Trophoblast cell (in vitro differentiated cells and primary cell): Measurements from ENCODE around the gene KCMF1.

Experiments used
- DNase-seq, 2 donors: peaks; one replicate each; pipeline ENCODE4 v3.0.0-alpha.2; 2016
- H2AFZ ChIP-seq: 2 replicates; pipeline ENCODE4 v1.6.1; 2013; ENCODE audit warnings: low read length, moderate library complexity, mild to moderate bottlenecking; ENCODE audit not compliant: insufficient read depth, poor library complexity
- H2AK5ac ChIP-seq: 2 replicates; pipeline ENCODE4 v1.6.1; 2013; ENCODE audit warnings: mild to moderate bottlenecking, low read length
- H2BK120ac ChIP-seq: 2 replicates; pipeline ENCODE4 v1.6.1; 2013; ENCODE audit warnings: low read length, mild to moderate bottlenecking, moderate library complexity; ENCODE audit not compliant: insufficient read depth, poor library complexity
- H2BK12ac ChIP-seq: 2 replicates; pipeline ENCODE4 v1.6.1; 2013; ENCODE audit warnings: mild to moderate bottlenecking, low read length, moderate library complexity
- H2BK5ac ChIP-seq: 2 replicates; pipeline ENCODE4 v1.6.1; 2013; ENCODE audit warnings: low read length, low read depth, moderate library complexity, mild to moderate bottlenecking; ENCODE audit not compliant: poor library complexity
- H3K14ac ChIP-seq: 2 replicates; pipeline ENCODE4 v1.6.1; 2013; ENCODE audit warnings: mild to moderate bottlenecking, low read length
- H3K18ac ChIP-seq: 2 replicates; pipeline ENCODE4 v1.6.1; 2013; ENCODE audit warnings: mild to moderate bottlenecking, low read length
- H3K23ac ChIP-seq: 2 replicates; pipeline ENCODE4 v1.6.1; 2013; ENCODE audit warnings: low read length
- H3K27ac ChIP-seq: 2 replicates; pipeline ENCODE4 v1.5.1; 2013; ENCODE audit warnings: low read depth, mild to moderate bottlenecking, inconsistent platforms, low read length, moderate library complexity
- H3K27me3 ChIP-seq: 2 replicates; pipeline ENCODE4 v1.6.1; 2013; ENCODE audit warnings: inconsistent platforms, mild to moderate bottlenecking, low read length, moderate library complexity; ENCODE audit not compliant: insufficient read depth
- H3K36me3 ChIP-seq, 2 experiments: 1 replicate in 1 of 2; 2 replicates in 1 of 2; pipeline ENCODE4 v1.6.1; 2013; ENCODE audit warnings: low read length in 2 of 2, mild to moderate bottlenecking in 2 of 2, moderate library complexity in 1 of 2; ENCODE audit not compliant: insufficient read depth in 2 of 2, control insufficient read depth in 1 of 2
- H3K4ac ChIP-seq: 2 replicates; pipeline ENCODE4 v1.6.1; 2013; ENCODE audit warnings: low read depth, mild to moderate bottlenecking, low read length, moderate library complexity
- H3K4me1 ChIP-seq, 2 experiments: 1 replicate in 1 of 2; 2 replicates in 1 of 2; pipeline ENCODE4 v1.6.1; 2013; ENCODE audit warnings: low read length in 2 of 2, mild to moderate bottlenecking in 2 of 2, moderate library complexity in 1 of 2; ENCODE audit not compliant: insufficient read depth in 2 of 2, control insufficient read depth in 1 of 2
- H3K4me2 ChIP-seq: 2 replicates; pipeline ENCODE4 v1.6.1; 2013; ENCODE audit warnings: inconsistent platforms, mild to moderate bottlenecking, low read length, moderate library complexity
- H3K4me3 ChIP-seq: 2 replicates; pipeline ENCODE4 v1.5.1; 2013; ENCODE audit warnings: mild to moderate bottlenecking, low read depth, low read length, inconsistent platforms
- H3K79me1 ChIP-seq: one replicate; pipeline ENCODE4 v1.6.1; 2013; ENCODE audit warnings: low read length
- H3K79me2 ChIP-seq: 2 replicates; pipeline ENCODE4 v1.6.1; 2013; ENCODE audit warnings: low read length, mild to moderate bottlenecking; ENCODE audit not compliant: control insufficient read depth, insufficient read depth, poor library complexity
- H3K9ac ChIP-seq: 2 replicates; pipeline ENCODE4 v1.6.1; 2013; ENCODE audit warnings: mild to moderate bottlenecking, low read length
- H3K9me3 ChIP-seq: 2 replicates; pipeline ENCODE4 v1.6.1; 2013; ENCODE audit warnings: low read depth, mild to moderate bottlenecking, control low read depth, inconsistent platforms, low read length; ENCODE audit not compliant: insufficient read depth
- H4K12ac ChIP-seq: 2 replicates; pipeline ENCODE4 v1.6.1; 2013; ENCODE audit warnings: low read depth, mild to moderate bottlenecking, low read length, moderate library complexity
- H4K8ac ChIP-seq: 2 replicates; pipeline ENCODE4 v1.6.1; 2013; ENCODE audit warnings: low read depth, mild to moderate bottlenecking, low read length, moderate library complexity
- H4K91ac ChIP-seq: one replicate; pipeline ENCODE4 v1.6.1; 2013; ENCODE audit warnings: low read depth, mild to moderate bottlenecking, low read length, moderate library complexity
- WGBS: extraction: QIAGEN DNeasy Blood & Tissue Kit; methylation state at CpG from one replicate; pipeline ENCODE4 v1.1.7; 2013; ENCODE audit warnings: missing lambda C conversion rate; ENCODE audit not compliant: insufficient read length, insufficient coverage; ENCODE audit errors: extremely low coverage; 5-methylcytosine and 5-hydroxymethylcytosine counted together

Gene KCMF1

DNA sequence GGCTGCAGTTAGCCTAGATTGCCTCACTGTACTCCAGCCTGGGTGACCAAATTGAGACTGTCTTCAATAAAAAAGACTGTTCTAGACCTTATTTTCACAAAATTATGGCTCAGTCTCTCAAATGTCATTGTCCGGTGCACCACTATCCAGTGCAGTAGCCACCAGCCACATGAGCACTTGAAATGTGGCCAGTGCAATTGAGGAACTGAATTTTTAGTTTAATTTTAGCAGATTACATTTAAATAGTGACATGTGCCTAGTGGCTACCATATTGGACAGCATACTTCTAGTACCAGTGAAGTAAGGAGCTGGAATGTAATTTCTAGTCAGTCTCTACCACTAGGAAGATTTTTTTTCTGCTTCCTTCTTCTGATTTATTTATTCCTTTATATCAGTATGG lies 39.4 kb downstream of the KCMF1 start:
- no peaks in the 10 kb centered on the region for H3K9me3 ChIP-seq
- DNase-seq = no peak
- no CpG with 5 or more reads among the region's 1 CpG for WGBS
- H3K4me1 ChIP-seq = peaks cover 2 to 7% of the 10 kb centered on the region in 2 experiments
- H3K36me3 ChIP-seq = peaks cover 8 to 10% of the 10 kb centered on the region in 2 experiments
- H3K4me3 ChIP-seq = no peak overlapping the region
- H3K79me2 ChIP-seq = peaks cover 2% of the 10 kb centered on the region
- H3K27ac ChIP-seq = no peak overlapping the region
- H4K91ac ChIP-seq = no peak overlapping the region
- H2BK120ac ChIP-seq = no peak overlapping the region
- H3K18ac ChIP-seq = no peak overlapping the region
- H3K9ac ChIP-seq = no peak overlapping the region
- no peak overlapping the region for H4K12ac ChIP-seq
- no peaks in the 10 kb centered on the region for H3K79me1 ChIP-seq
- no peak overlapping the region for H2AK5ac ChIP-seq
- no peaks in the 10 kb centered on the region for H3K27me3 ChIP-seq
- no peak overlapping the region for H3K4me2 ChIP-seq
- no peak overlapping the region for H2AFZ ChIP-seq
- H2BK5ac ChIP-seq = no peak overlapping the region
- H4K8ac ChIP-seq = no peak overlapping the region
- H3K4ac ChIP-seq = no peak overlapping the region
- H3K14ac ChIP-seq = no peak overlapping the region
- H3K23ac ChIP-seq = no peak overlapping the region
- H2BK12ac ChIP-seq = no peak overlapping the region

DNA sequence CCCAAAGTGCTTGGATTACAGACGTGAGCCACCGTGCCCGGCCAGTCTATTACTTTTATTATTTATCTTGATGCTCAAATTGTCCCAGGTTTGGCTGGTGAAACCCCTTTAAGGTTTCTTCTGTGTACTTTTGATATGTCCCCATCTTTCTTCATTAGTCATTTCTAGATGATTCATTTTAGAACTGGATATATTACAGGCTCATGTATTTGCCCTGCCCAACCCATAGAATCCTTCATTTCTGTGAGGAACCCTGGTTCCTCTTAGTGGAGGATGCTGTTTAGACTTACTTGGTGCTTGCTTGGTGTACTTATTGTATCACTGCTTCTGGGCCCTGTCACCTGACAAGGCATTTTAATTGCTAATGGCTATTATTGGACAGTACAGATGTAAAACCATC lies 40.1 kb downstream of the KCMF1 start:
- Histone ChIP-seq H3K79me2 (peaks cover 2% of the 10 kb centered on the region), H3K4me2 (no peak overlapping the region), H3K4me1 (peaks cover 2 to 7% of the 10 kb centered on the region in 2 experiments), H2BK5ac (no peak overlapping the region), H3K23ac (no peak overlapping the region), H3K14ac (no peak overlapping the region), H3K4ac (peak overlapping the region; percentile 28), H3K79me1 (no peaks in the 10 kb centered on the region), H3K9me3 (no peaks in the 10 kb centered on the region), H3K9ac (no peak overlapping the region), H2AFZ (no peak overlapping the region), H3K36me3 (peaks cover 8 to 10% of the 10 kb centered on the region in 2 experiments), H4K91ac (no peak overlapping the region), H3K27ac (no peak overlapping the region), H3K27me3 (no peaks in the 10 kb centered on the region), H4K12ac (no peak overlapping the region), H4K8ac (no peak overlapping the region), H2BK12ac (no peak overlapping the region), H3K18ac (no peak overlapping the region), H2BK120ac (no peak overlapping the region), H3K4me3 (no peak overlapping the region), H2AK5ac (no peak overlapping the region)
- WGBS = no CpG with 5 or more reads among the region's 3 CpGs
- no peak for DNase-seq

DNA sequence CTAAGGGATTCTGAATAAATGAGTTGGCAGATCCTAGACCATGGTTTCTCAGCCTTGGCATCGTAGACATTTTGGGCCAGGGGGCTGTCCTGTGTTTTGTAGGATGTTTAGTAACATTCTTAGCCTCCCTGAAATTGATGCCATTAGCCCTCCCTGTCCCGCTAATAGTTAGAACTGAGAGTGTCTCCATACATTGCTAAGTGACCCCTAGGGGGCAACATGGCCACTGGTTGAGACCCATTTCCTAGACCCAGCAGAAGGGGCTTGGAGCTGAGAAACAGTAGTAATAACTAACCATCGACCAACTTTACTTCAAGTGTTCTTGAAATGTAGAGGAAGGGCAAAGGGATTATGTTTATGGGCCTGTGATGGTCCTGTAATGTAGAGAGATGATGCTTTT lies 40.8 kb downstream of the KCMF1 start:
- Histone ChIP-seq H2BK12ac (no peak overlapping the region), H3K9ac (no peak overlapping the region), H3K4me1 (peaks cover 2 to 7% of the 10 kb centered on the region in 2 experiments), H2BK5ac (no peak overlapping the region), H3K79me1 (no peaks in the 10 kb centered on the region), H3K27me3 (no peaks in the 10 kb centered on the region), H3K14ac (no peak overlapping the region), H2BK120ac (no peak overlapping the region), H2AK5ac (no peak overlapping the region), H3K4me2 (no peak overlapping the region), H3K79me2 (peaks cover 2% of the 10 kb centered on the region), H4K8ac (no peak overlapping the region), H3K18ac (no peak overlapping the region), H4K91ac (no peak overlapping the region), H3K36me3 (peaks cover 8 to 10% of the 10 kb centered on the region in 2 experiments), H3K23ac (no peak overlapping the region), H3K4ac (peak overlapping the region; percentile 34), H3K9me3 (no peaks in the 10 kb centered on the region), H3K27ac (no peak overlapping the region), H4K12ac (no peak overlapping the region), H3K4me3 (no peak overlapping the region), H2AFZ (no peak overlapping the region)
- WGBS = no CpG with 5 or more reads among the region's 3 CpGs
- DNase-seq = no peak

DNA sequence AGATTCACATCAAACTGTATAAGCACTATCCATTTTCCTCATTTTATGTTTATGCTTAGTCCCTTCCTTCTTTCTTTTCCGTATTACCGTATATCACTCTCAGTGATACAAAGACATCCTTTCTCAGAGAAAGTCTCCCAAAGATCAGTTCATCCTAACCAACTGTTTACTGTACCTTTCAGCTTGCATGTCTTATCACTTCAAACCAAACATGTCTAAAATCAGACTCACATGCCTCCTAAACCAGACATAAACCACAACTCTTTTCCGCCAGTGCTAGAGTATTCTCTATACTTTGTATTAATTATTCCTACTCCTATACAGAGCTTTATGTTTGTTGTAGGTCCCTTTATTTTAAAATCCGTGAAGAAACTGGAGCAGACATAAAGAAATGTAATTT lies 41.5 kb downstream of the KCMF1 start:
- H3K18ac ChIP-seq = no peak overlapping the region
- DNase-seq = no peak
- no peak overlapping the region for H3K4me3 ChIP-seq
- H2AFZ ChIP-seq = no peak overlapping the region
- H3K36me3 ChIP-seq = peaks cover 5 to 7% of the 10 kb centered on the region in 2 experiments
- no peak overlapping the region for H3K14ac ChIP-seq
- no peak overlapping the region for H3K27ac ChIP-seq
- H3K4ac ChIP-seq = no peak overlapping the region
- no peak overlapping the region for H2AK5ac ChIP-seq
- H4K8ac ChIP-seq = no peak overlapping the region
- no peaks in the 10 kb centered on the region for H3K27me3 ChIP-seq
- H3K79me2 ChIP-seq = peaks cover 2% of the 10 kb centered on the region
- peaks cover 2 to 7% of the 10 kb centered on the region in 2 experiments for H3K4me1 ChIP-seq
- H3K4me2 ChIP-seq = no peak overlapping the region
- H3K9ac ChIP-seq = no peak overlapping the region
- H2BK12ac ChIP-seq = no peak overlapping the region
- H2BK5ac ChIP-seq = no peak overlapping the region
- H4K91ac ChIP-seq = no peak overlapping the region
- no peak overlapping the region for H3K23ac ChIP-seq
- H2BK120ac ChIP-seq = no peak overlapping the region
- WGBS = no CpG with 5 or more reads among the region's 4 CpGs
- H4K12ac ChIP-seq = no peak overlapping the region
- H3K9me3 ChIP-seq = no peaks in the 10 kb centered on the region
- H3K79me1 ChIP-seq = no peaks in the 10 kb centered on the region
